Measurements from ENCODE around the gene SAFB. TPM values are rescaled to one million over a fixed set of nuclear protein-coding genes. Genes with fewer than 3 reads are reported as not detected.

SAFB gene
- total RNA-seq, 2 donors from 2014 or later = 28.6 to 101 TPM

DNA sequence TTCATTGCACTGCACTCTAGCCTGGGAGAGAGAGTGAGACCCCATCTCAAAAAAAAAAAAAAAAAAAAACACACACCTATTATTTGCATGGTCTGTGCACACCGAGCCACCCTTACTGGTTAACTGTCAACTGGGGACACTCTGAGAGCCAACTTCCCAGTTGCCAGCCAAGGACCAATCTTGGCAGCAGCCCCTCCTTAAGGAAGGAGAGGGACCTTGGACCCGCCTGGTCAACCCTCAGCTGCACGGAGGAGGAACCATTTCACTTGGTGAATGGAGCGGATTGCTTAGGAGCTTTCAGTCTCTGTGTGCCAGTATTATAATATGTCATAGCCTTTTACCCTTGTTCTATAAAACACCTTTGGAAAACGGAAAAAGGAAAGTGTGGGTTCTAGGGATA is 32.5 kb downstream of the SAFB start:
- ATAC-seq (ENCODE audit: insufficient number of reproducible peaks, low FRiP score, low read depth) = no peak
- H3K4me1 ChIP-seq (ENCODE audit: control insufficient read depth in 1 of 2, low read depth in 2 of 2) = no peaks in the 10 kb centered on the region
- DNase-seq (ENCODE audit: low spot score) = no peak
- H3K36me3 ChIP-seq = peaks cover 81% of the 10 kb centered on the region
- no peak overlapping the region for H3K27ac ChIP-seq
- no peak overlapping the region for H3K4me3 ChIP-seq
- TF ChIP-seq CTCF (IDR thresholded peaks at IDR 0.05) = no peak
- no peaks in the 10 kb centered on the region for H3K27me3 ChIP-seq (replicated peaks; ENCODE audit: insufficient read depth)
- H3K9me3 ChIP-seq = no peaks in the 10 kb centered on the region

GRCh38 chr19:5661483-5661882 is 38.6 kb downstream of the SAFB start:
- no peak for TF ChIP-seq CTCF (IDR thresholded peaks at IDR 0.05)
- Histone ChIP-seq H3K4me1 (ENCODE audit: control insufficient read depth in 1 of 2, low read depth in 2 of 2) (no peaks in the 10 kb centered on the region), H3K9me3 (no peaks in the 10 kb centered on the region), H3K36me3 (peaks cover 81% of the 10 kb centered on the region), H3K27ac (no peak overlapping the region), H3K4me3 (no peak overlapping the region), H3K27me3 (replicated peaks; ENCODE audit: insufficient read depth) (no peaks in the 10 kb centered on the region)
- no peak for DNase-seq (ENCODE audit: low spot score)
- no peak for ATAC-seq (ENCODE audit: insufficient number of reproducible peaks, low FRiP score, low read depth)

DNA sequence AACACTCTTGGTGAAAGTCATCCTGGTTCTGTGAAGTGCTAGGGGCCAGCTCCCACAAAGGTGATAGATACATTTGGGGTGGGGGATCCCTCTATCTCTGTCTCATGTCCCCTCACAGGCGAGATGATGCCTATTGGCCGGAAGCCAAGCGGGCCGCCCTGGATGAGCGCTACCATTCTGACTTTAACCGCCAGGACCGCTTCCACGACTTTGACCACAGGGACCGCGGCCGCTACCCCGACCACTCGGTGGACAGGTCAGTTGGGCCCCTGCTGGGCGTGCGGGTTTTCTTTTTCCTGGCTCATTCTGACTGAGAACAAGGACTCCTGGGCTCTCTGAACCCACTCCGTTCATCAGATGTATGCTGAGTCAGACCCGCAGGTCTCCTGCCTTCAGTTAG is 41.0 kb downstream of the SAFB start:
- Histone ChIP-seq H3K27ac (no peak overlapping the region), H3K27me3 (replicated peaks; ENCODE audit: insufficient read depth) (no peaks in the 10 kb centered on the region), H3K9me3 (no peaks in the 10 kb centered on the region), H3K4me1 (ENCODE audit: control insufficient read depth in 1 of 2, low read depth in 2 of 2) (no peaks in the 10 kb centered on the region), H3K4me3 (no peak overlapping the region), H3K36me3 (peaks cover 80% of the 10 kb centered on the region)
- ATAC-seq (ENCODE audit: insufficient number of reproducible peaks, low FRiP score, low read depth) = no peak
- no peak for DNase-seq (ENCODE audit: low spot score)
- no peak for TF ChIP-seq CTCF (IDR thresholded peaks at IDR 0.05)

DNA sequence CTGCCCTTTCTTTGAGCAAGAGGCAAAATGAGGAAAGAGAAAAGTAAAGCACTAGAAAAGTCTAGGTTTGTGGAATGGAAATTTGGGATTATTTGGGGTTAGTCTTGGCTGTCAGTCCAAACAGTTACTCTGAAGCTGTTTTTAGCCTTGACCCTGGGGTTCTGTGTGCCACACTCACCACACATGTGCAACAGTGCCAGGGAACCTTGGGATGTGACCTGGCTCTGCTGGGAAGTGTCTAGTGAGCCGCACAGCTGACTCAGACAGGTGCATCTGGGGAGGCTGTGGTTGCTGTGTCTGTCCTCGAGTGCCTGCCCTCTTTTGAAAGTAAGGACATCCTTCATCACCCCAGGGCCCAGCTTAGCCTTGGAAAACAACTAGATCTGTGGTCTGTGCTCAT is 41.6 kb downstream of the SAFB start:
- Histone ChIP-seq H3K27me3 (replicated peaks; ENCODE audit: insufficient read depth) (no peaks in the 10 kb centered on the region), H3K36me3 (peaks cover 82% of the 10 kb centered on the region), H3K4me3 (no peak overlapping the region), H3K27ac (no peak overlapping the region), H3K9me3 (no peaks in the 10 kb centered on the region), H3K4me1 (ENCODE audit: control insufficient read depth in 1 of 2, low read depth in 2 of 2) (no peaks in the 10 kb centered on the region)
- TF ChIP-seq CTCF (IDR thresholded peaks at IDR 0.05) = no peak
- ATAC-seq (ENCODE audit: insufficient number of reproducible peaks, low FRiP score, low read depth) (no peak), DNase-seq (ENCODE audit: low spot score) (no peak)

DNA sequence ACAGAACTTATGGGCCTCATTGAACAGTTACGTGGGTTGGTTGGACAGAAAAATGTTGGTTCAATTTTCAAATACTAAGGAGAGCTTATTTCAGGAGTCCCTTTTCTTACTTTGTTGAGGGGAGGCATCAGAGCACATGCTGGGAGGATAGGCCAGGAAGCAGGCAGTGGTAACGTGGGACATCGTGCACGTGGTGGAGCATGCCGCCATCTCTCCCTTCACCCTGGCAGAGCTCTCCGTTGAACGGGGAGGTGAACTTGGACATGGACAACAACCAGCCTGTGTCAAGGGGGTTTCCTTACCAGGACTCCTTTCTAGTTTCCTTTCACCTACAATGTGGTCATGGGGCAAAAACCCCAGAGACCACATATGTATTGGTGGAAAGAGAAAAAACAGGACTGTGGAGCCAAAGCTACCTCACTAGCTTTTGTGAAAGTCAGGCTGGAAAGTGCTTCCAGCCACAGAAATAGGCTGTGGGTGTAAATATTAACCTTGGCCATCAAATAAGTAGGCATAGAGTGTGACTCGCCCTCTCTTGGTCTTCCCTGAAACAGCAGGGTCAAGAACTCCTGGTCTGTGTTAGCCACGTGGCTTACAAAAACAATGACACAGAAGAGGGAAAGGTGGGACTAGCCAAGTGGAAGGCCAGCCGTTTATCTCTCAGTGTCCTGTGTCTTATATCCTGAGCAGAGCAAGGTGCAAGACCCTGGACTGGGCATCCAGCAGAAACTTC is 43.1 kb downstream of the SAFB start:
- H3K27me3 ChIP-seq (replicated peaks; ENCODE audit: insufficient read depth) = no peaks in the 10 kb centered on the region
- H3K36me3 ChIP-seq = peaks cover 79% of the 10 kb centered on the region
- no peak for TF ChIP-seq CTCF (IDR thresholded peaks at IDR 0.05)
- no peaks in the 10 kb centered on the region for H3K9me3 ChIP-seq
- ATAC-seq (ENCODE audit: insufficient number of reproducible peaks, low FRiP score, low read depth) = peak; percentile 33
- no peak overlapping the region for H3K4me3 ChIP-seq
- DNase-seq (ENCODE audit: low spot score) = no peak
- H3K4me1 ChIP-seq (ENCODE audit: control insufficient read depth in 1 of 2, low read depth in 2 of 2) = no peaks in the 10 kb centered on the region
- H3K27ac ChIP-seq = no peak overlapping the region
